ENCODE results near the gene SCAMP2.

DNA sequence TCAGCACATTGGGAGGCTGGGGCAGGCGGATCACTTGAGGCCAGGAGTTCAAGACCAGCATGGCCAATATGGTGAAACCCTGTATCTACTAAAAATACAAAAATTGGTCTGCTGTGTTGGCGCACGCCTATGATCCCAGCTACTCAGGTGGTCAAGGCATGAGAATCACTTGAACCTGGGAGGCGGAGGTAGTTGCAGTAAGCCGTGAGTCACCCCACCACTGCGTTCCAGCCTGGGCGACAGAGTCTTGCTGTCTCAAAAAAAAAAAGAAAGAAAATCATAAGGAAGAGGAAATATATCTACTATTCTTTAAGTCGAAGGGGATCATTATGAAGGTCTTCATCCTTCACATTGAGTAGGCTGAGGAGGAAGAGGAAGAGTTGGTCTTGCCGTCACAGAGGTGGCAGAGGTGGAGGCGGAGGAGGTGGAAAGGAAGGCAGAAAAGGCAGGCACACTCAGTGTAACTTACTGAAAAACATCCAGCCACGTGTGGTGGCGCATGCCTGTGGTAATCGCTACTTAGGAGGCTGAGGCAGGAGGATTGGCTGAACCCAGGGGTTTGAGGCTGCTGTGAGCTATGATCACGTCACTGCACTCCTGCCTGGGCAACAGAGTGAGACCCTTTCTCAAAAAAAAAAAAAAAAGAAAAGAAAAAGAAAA lies 77.1 kb downstream of the SCAMP2 start:
- TF ChIP-seq, protein P1, sequence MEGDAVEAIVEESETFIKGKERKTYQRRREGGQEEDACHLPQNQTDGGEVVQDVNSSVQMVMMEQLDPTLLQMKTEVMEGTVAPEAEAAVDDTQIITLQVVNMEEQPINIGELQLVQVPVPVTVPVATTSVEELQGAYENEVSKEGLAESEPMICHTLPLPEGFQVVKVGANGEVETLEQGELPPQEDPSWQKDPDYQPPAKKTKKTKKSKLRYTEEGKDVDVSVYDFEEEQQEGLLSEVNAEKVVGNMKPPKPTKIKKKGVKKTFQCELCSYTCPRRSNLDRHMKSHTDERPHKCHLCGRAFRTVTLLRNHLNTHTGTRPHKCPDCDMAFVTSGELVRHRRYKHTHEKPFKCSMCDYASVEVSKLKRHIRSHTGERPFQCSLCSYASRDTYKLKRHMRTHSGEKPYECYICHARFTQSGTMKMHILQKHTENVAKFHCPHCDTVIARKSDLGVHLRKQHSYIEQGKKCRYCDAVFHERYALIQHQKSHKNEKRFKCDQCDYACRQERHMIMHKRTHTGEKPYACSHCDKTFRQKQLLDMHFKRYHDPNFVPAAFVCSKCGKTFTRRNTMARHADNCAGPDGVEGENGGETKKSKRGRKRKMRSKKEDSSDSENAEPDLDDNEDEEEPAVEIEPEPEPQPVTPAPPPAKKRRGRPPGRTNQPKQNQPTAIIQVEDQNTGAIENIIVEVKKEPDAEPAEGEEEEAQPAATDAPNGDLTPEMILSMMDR (IDR thresholded peaks at IDR 0.05; ENCODE audit: low read depth, low read length), result no peak
- TF ChIP-seq EZH2phosphoT487 (IDR thresholded peaks at IDR 0.05; ENCODE audit: low read depth), result no peak
